GM12878 (cell line): ENCODE results near the gene CGAS. TPM values are rescaled to one million over a fixed set of nuclear protein-coding genes. Genes with fewer than 3 reads are reported as not detected.

Experiments
- ATF7 ChIP-seq: fragments of 450-650 bp; IDR thresholded peaks from 2 replicates; pipeline ENCODE4 v1.6.1; 2016; ENCODE audit warnings: low read depth, mild to moderate bottlenecking
- CBX3 ChIP-seq: fragments of 200-600 bp; sonication (generic); IDR thresholded peaks from 2 replicates; pipeline ENCODE4 v1.6.1; 2016; ENCODE audit warnings: low read depth, borderline replicate concordance
- CHD1 ChIP-seq: IDR thresholded peaks from 2 replicates; pipeline ENCODE4 v1.6.1; 2012; ENCODE audit warnings: low read depth, low read length, improper control_type of control experiment
- CREB1 ChIP-seq: IDR thresholded peaks from 2 replicates; pipeline ENCODE4 v1.6.1; 2012; ENCODE audit warnings: low read depth, mild to moderate bottlenecking, inconsistent platforms
- EP300 ChIP-seq, 2 experiments: fragments of 150-350 bp in 1 of 2; IDR thresholded peaks; 2 replicates each; pipeline ENCODE4 v1.6.1; 2011 to 2012; ENCODE audit warnings: low read depth in 2 of 2, low read length in 2 of 2, borderline replicate concordance in 1 of 2, improper control_type of control experiment in 1 of 2, inconsistent platforms in 1 of 2; ENCODE audit not compliant: control insufficient read depth in 1 of 2
- FOXM1 ChIP-seq: IDR thresholded peaks from 2 replicates; pipeline ENCODE4 v1.6.1; 2012; ENCODE audit warnings: low read depth, mild to moderate bottlenecking, inconsistent platforms, low read length, moderate library complexity
- IRF4 ChIP-seq: IDR thresholded peaks from 2 replicates; pipeline ENCODE4 v1.6.1; 2011; ENCODE audit warnings: low read depth, low read length
- KLF5 ChIP-seq: fragments of 450-650 bp; IDR thresholded peaks from 2 replicates; pipeline ENCODE4 v1.6.1; 2014; ENCODE audit warnings: mild to moderate bottlenecking; ENCODE audit not compliant: partially characterized antibody
- LARP7 ChIP-seq: fragments of 450-650 bp; IDR thresholded peaks from 2 replicates; pipeline ENCODE4 v1.6.1; 2017; ENCODE audit warnings: mild to moderate bottlenecking
- NBN ChIP-seq: fragments of 450-650 bp; IDR thresholded peaks from 2 replicates; pipeline ENCODE4 v1.6.1; 2016
- NFYB ChIP-seq: IDR thresholded peaks from 2 replicates; pipeline ENCODE4 v1.6.1; 2011; ENCODE audit warnings: low read depth, mild to moderate bottlenecking, low read length, improper control_type of control experiment, moderate library complexity; ENCODE audit not compliant: insufficient read depth
- NR2F1 ChIP-seq: fragments of 450-650 bp; conservative IDR thresholded peaks from 2 replicates; pipeline ENCODE4 v1.6.1; 2017; ENCODE audit warnings: mild to moderate bottlenecking
- SREBF1 ChIP-seq: IDR thresholded peaks from 2 replicates; pipeline ENCODE4 v1.6.1; 2012; ENCODE audit warnings: mild to moderate bottlenecking, low read length
- polyA plus RNA-seq, 11 experiments: library from polyadenylated mRNA; depleted of rRNA in 4 of 11; unstranded in 6 of 11; stranded (reverse) in 5 of 11; fragments of >200 nt; fragmentation: Nextera tagmentation in 4 of 11; fragmentation: Illumina TruSeq in 1 of 11; extraction: Ambion mirVana in 4 of 11; extraction: Trizol in 1 of 11; gene quantifications; 1 replicate in 1 of 11; 2 replicates in 10 of 11; pipeline versions ENCODE4 v1.2.1 to v1.2.3, GENCODE V29; 2011 to 2016; ENCODE audit warnings: inconsistent platforms in 2 of 11, missing spikeins in 2 of 11, low read depth in 1 of 11
- total RNA-seq, 4 experiments: library from RNA; depleted of rRNA in 3 of 4; stranded (reverse); fragments of >200 nt in 3 of 4; fragmentation: Illumina TruSeq in 1 of 4; extraction: Trizol in 1 of 4; gene quantifications; 2 replicates each; pipeline versions ENCODE4 v1.2.1 to v1.2.3, GENCODE V29; 2013 to 2021
- TF ChIP-seq, protein P1 (sequence below): fragments of 450-650 bp; formaldehyde crosslinking; IDR thresholded peaks from 2 replicates; pipeline ENCODE4 v1.5.0; 2022; ENCODE audit warnings: mild to moderate bottlenecking, missing genetic modification characterization
- TF ChIP-seq, protein P2 (sequence below): IDR thresholded peaks from 2 replicates; pipeline ENCODE4 v1.6.1; 2011; ENCODE audit warnings: borderline replicate concordance, low read depth, mild to moderate bottlenecking, moderate library complexity, low read length; ENCODE audit not compliant: insufficient read depth, poor library complexity, severe bottlenecking
- TF ChIP-seq, protein P3 (sequence below): fragments of 450-650 bp; IDR thresholded peaks from 2 replicates; pipeline ENCODE4 v1.6.1; 2017; ENCODE audit warnings: low read depth, mild to moderate bottlenecking, moderate library complexity
- TF ChIP-seq, protein P4 (sequence below): IDR thresholded peaks from 2 replicates; pipeline ENCODE4 v1.6.1; 2012; ENCODE audit warnings: improper control_type of control experiment, low read depth, low read length; ENCODE audit not compliant: insufficient replicate concordance

CGAS gene
- total and polyA plus RNA-seq, 10 of the 15 experiments (the other 5 are each of a cell fraction or from before 2014, with no cell fraction given): 4.7 to 30.2 (median 22.1) TPM

DNA sequence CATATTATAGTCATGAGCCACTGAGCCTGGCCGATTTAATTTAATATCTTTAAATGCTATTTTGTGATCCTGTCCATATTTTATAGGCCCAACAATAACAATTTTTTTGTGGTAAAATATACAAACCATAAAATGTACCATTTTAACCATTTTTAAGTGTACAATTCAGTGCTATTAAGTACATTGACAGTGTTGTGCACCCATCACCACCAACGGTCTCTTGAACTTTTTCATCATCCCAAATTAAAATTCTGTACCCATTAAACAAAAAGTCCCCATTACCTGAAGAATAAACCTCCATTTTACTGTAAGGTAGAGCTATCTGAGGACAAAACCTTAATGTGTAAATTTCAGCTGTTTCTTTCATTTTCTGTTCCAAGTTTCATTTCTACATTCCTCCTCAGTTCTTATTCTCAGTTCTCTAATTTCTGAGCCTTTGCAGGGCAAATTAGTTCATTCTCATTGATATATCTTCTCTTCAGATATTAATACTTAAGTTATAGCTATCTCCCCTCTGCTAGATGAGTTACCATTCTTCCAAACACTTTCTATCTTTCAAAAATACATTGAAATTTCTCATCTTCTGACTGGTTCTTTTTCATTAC, 19.7 kb upstream of the CGAS start (continued):
- TF ChIP-seq, protein P1, sequence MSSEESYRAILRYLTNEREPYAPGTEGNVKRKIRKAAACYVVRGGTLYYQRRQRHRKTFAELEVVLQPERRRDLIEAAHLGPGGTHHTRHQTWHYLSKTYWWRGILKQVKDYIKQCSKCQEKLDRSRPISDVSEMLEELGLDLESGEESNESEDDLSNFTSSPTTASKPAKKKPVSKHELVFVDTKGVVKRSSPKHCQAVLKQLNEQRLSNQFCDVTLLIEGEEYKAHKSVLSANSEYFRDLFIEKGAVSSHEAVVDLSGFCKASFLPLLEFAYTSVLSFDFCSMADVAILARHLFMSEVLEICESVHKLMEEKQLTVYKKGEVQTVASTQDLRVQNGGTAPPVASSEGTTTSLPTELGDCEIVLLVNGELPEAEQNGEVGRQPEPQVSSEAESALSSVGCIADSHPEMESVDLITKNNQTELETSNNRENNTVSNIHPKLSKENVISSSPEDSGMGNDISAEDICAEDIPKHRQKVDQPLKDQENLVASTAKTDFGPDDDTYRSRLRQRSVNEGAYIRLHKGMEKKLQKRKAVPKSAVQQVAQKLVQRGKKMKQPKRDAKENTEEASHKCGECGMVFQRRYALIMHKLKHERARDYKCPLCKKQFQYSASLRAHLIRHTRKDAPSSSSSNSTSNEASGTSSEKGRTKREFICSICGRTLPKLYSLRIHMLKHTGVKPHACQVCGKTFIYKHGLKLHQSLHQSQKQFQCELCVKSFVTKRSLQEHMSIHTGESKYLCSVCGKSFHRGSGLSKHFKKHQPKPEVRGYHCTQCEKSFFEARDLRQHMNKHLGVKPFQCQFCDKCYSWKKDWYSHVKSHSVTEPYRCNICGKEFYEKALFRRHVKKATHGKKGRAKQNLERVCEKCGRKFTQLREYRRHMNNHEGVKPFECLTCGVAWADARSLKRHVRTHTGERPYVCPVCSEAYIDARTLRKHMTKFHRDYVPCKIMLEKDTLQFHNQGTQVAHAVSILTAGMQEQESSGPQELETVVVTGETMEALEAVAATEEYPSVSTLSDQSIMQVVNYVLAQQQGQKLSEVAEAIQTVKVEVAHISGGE (CRISPR knock-in tag): no peak
- TF ChIP-seq EP300 (IDR thresholded peaks at IDR 0.05; ENCODE audit: borderline replicate concordance in 1 of 2, control insufficient read depth in 1 of 2, low read depth in 2 of 2, low read length in 2 of 2) (peak; percentile 43 to 89; a peak in 3 of 4 replicates), CREB1 (no peak), SREBF1 (no peak), KLF5 (no peak), LARP7 (no peak), NBN (peak; percentile 49; the same call in 1 of the 2 replicates), ATF7 (peak; percentile 62; the same call in 1 of the 2 replicates), NFYB (no peak), CHD1 (no peak), NR2F1 (no peak), IRF4 (peak; percentile 87), CBX3 (no peak), FOXM1 (0 out of 2 replicates have a peak, but pooled peaks have one; percentile 51)
- TF ChIP-seq, protein P2, sequence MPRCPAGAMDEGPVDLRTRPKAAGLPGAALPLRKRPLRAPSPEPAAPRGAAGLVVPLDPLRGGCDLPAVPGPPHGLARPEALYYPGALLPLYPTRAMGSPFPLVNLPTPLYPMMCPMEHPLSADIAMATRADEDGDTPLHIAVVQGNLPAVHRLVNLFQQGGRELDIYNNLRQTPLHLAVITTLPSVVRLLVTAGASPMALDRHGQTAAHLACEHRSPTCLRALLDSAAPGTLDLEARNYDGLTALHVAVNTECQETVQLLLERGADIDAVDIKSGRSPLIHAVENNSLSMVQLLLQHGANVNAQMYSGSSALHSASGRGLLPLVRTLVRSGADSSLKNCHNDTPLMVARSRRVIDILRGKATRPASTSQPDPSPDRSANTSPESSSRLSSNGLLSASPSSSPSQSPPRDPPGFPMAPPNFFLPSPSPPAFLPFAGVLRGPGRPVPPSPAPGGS: no peak
- TF ChIP-seq, protein P3, sequence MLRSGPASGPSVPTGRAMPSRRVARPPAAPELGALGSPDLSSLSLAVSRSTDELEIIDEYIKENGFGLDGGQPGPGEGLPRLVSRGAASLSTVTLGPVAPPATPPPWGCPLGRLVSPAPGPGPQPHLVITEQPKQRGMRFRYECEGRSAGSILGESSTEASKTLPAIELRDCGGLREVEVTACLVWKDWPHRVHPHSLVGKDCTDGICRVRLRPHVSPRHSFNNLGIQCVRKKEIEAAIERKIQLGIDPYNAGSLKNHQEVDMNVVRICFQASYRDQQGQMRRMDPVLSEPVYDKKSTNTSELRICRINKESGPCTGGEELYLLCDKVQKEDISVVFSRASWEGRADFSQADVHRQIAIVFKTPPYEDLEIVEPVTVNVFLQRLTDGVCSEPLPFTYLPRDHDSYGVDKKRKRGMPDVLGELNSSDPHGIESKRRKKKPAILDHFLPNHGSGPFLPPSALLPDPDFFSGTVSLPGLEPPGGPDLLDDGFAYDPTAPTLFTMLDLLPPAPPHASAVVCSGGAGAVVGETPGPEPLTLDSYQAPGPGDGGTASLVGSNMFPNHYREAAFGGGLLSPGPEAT: peak; percentile 87; the same call in 1 of the 2 replicates
- TF ChIP-seq, protein P4, sequence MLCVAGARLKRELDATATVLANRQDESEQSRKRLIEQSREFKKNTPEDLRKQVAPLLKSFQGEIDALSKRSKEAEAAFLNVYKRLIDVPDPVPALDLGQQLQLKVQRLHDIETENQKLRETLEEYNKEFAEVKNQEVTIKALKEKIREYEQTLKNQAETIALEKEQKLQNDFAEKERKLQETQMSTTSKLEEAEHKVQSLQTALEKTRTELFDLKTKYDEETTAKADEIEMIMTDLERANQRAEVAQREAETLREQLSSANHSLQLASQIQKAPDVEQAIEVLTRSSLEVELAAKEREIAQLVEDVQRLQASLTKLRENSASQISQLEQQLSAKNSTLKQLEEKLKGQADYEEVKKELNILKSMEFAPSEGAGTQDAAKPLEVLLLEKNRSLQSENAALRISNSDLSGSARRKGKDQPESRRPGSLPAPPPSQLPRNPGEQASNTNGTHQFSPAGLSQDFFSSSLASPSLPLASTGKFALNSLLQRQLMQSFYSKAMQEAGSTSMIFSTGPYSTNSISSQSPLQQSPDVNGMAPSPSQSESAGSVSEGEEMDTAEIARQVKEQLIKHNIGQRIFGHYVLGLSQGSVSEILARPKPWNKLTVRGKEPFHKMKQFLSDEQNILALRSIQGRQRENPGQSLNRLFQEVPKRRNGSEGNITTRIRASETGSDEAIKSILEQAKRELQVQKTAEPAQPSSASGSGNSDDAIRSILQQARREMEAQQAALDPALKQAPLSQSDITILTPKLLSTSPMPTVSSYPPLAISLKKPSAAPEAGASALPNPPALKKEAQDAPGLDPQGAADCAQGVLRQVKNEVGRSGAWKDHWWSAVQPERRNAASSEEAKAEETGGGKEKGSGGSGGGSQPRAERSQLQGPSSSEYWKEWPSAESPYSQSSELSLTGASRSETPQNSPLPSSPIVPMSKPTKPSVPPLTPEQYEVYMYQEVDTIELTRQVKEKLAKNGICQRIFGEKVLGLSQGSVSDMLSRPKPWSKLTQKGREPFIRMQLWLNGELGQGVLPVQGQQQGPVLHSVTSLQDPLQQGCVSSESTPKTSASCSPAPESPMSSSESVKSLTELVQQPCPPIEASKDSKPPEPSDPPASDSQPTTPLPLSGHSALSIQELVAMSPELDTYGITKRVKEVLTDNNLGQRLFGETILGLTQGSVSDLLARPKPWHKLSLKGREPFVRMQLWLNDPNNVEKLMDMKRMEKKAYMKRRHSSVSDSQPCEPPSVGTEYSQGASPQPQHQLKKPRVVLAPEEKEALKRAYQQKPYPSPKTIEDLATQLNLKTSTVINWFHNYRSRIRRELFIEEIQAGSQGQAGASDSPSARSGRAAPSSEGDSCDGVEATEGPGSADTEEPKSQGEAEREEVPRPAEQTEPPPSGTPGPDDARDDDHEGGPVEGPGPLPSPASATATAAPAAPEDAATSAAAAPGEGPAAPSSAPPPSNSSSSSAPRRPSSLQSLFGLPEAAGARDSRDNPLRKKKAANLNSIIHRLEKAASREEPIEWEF: peak; percentile 77
